Right hindlimb (tissue), 1 donor: ENCODE data around the gene SPEF2.

Experiments used
- DNase-seq: peaks from one replicate; pipeline ENCODE4 v3.0.0-alpha.2; 2018

The SPEF2 gene

GRCh38 chr5:35735718-35736117 is 118.1 kb downstream of the SPEF2 start:
- DNase-seq: no peak

- DNase-seq: no peak
Measured at GRCh38 chr5:35736280-35736679, 118.6 kb downstream of the SPEF2 start.

GRCh38 chr5:35741126-35741716 is 123.6 kb downstream of the SPEF2 start:
- DNase-seq: no peak

GRCh38 chr5:35741971-35742370 is 124.3 kb downstream of the SPEF2 start:
- no peak for DNase-seq

GRCh38 chr5:35743644-35744043 is 126.0 kb downstream of the SPEF2 start:
- DNase-seq: no peak

- no peak for DNase-seq
Measured at GRCh38 chr5:35745193-35745592, 127.5 kb downstream of the SPEF2 start.

GRCh38 chr5:35745660-35746059 is 128.0 kb downstream of the SPEF2 start:
- no peak for DNase-seq

GRCh38 chr5:35752012-35752411 is 134.3 kb downstream of the SPEF2 start:
- DNase-seq: no peak

GRCh38 chr5:35753500-35753899 is 135.8 kb downstream of the SPEF2 start:
- no peak for DNase-seq

- DNase-seq: no peak
Measured at GRCh38 chr5:35754481-35754880, 136.8 kb downstream of the SPEF2 start.

GRCh38 chr5:35755966-35756365 is 138.3 kb downstream of the SPEF2 start:
- DNase-seq: no peak

- no peak for DNase-seq
Measured at GRCh38 chr5:35758151-35758724, 140.6 kb downstream of the SPEF2 start.

GRCh38 chr5:35761541-35761940 is 143.9 kb downstream of the SPEF2 start:
- no peak for DNase-seq

GRCh38 chr5:35762368-35762767 is 144.7 kb downstream of the SPEF2 start:
- DNase-seq: no peak

GRCh38 chr5:35765921-35766320 is 148.3 kb downstream of the SPEF2 start:
- DNase-seq: no peak

- no peak for DNase-seq
Measured at GRCh38 chr5:35771300-35771699, 153.6 kb downstream of the SPEF2 start.

GRCh38 chr5:35771839-35772238 is 154.2 kb downstream of the SPEF2 start:
- DNase-seq: no peak

GRCh38 chr5:35773967-35774366 is 156.3 kb downstream of the SPEF2 start:
- DNase-seq: no peak

GRCh38 chr5:35776757-35777156 is 159.1 kb downstream of the SPEF2 start:
- DNase-seq: no peak

- DNase-seq: peak; percentile 49
Measured at GRCh38 chr5:35777358-35778087, 159.9 kb downstream of the SPEF2 start.

- no peak for DNase-seq
Measured at GRCh38 chr5:35778259-35778769, 160.7 kb downstream of the SPEF2 start.

- no peak for DNase-seq
Measured at GRCh38 chr5:35780236-35780635, 162.6 kb downstream of the SPEF2 start.

- no peak for DNase-seq
Measured at GRCh38 chr5:35781181-35781790, 163.6 kb downstream of the SPEF2 start.

GRCh38 chr5:35783551-35783950 is 165.9 kb downstream of the SPEF2 start:
- DNase-seq: no peak
